Stomach (tissue), 9 donors: ENCODE data around the gene CIB4. TPM values are rescaled to one million over a fixed set of nuclear protein-coding genes. Genes with fewer than 3 reads are reported as not detected.

Experiments
- DNase-seq, 2 donors: peaks; one replicate each; pipeline versions ENCODE4 v3.0.0 to v3.0.0-alpha.2; 2013 to 2019
- H3K27ac ChIP-seq, 5 donors: fragments of 200-600 bp in 4 of 5; sonication (generic) in 4 of 5; one replicate each; pipeline ENCODE4 v1.5.1; 2013 to 2019; ENCODE audit warnings: mild to moderate bottlenecking in 1 of 5, moderate library complexity in 1 of 5
- H3K27me3 ChIP-seq, 3 donors: fragments of 200-600 bp; sonication (generic); one replicate each; pipeline ENCODE4 v1.5.1; 2017 to 2019; ENCODE audit warnings: mixed run types in 1 of 3
- H3K36me3 ChIP-seq, 4 donors: fragments of 200-600 bp; sonication (generic); 1 replicate in 3 of 4; 2 replicates in 1 of 4; pipeline ENCODE4 v1.5.1; 2016 to 2019
- H3K4me1 ChIP-seq, 4 donors: fragments of 200-600 bp; sonication (generic); one replicate each; pipeline ENCODE4 v1.5.1; 2016 to 2019
- H3K4me3 ChIP-seq, 4 donors: fragments of 200-600 bp; sonication (generic) in 3 of 4; one replicate each; pipeline ENCODE4 v1.5.1; 2016 to 2019; ENCODE audit warnings: mild to moderate bottlenecking in 1 of 4
- H3K9me3 ChIP-seq, 4 donors: fragments of 200-600 bp; sonication (generic); one replicate each; pipeline ENCODE4 v1.5.1; 2016 to 2019
- CTCF ChIP-seq, 7 experiments: fragments of 450-650 bp in 4 of 7; fragments of 200-600 bp in 3 of 7; sonication (generic) in 3 of 7; IDR thresholded peaks; one replicate each; pipeline ENCODE4 v1.5.1; 2016 to 2019; ENCODE audit warnings: antibody characterized with exemption in 7 of 7, control low read depth in 2 of 7, mild to moderate bottlenecking in 1 of 7
- EP300 ChIP-seq: sonication (generic); formaldehyde crosslinking; IDR thresholded peaks from one replicate; pipeline ENCODE4 v1.6.1; 2017; ENCODE audit warnings: antibody characterized with exemption
- POLR2A ChIP-seq, 4 donors: fragments of 450-650 bp; IDR thresholded peaks; one replicate each; pipeline ENCODE4 v1.6.1; 2016; ENCODE audit warnings: antibody characterized with exemption in 4 of 4, control low read depth in 2 of 4, mild to moderate bottlenecking in 1 of 4, moderate library complexity in 1 of 4
- POLR2AphosphoS5 ChIP-seq, 3 donors: sonication (generic); formaldehyde crosslinking; IDR thresholded peaks; one replicate each; pipeline ENCODE4 v1.6.1; 2016; ENCODE audit warnings: antibody characterized with exemption in 3 of 3
- WGBS, 5 donors: extraction: QIAGEN DNeasy Blood & Tissue Kit in 3 of 5; methylation state at CpG; one replicate each; pipeline versions ENCODE4 v1.1.5 to v1.1.7; 2013 to 2018; 5-methylcytosine and 5-hydroxymethylcytosine counted together
- intact Hi-C: fragments of 100-400 bp; cut with DNase I; formaldehyde crosslinking; loops from one replicate; pipeline ENCODE4 v1.15.1; 2023; ENCODE audit warnings: low total_unique reads
- polyA plus RNA-seq, 3 donors: library from polyadenylated mRNA; stranded (reverse); fragments of 200-250 nt; gene quantifications; one replicate each; pipeline ENCODE4 v1.2.3, GENCODE V29; 2013
- total RNA-seq, 5 donors: library from RNA; depleted of rRNA; stranded (reverse); fragments of >200 nt; gene quantifications; one replicate each; pipeline versions ENCODE4 v1.1.0 to v1.2.3, GENCODE V29; 2014 to 2016
- donor health status: healthy with polysubstance abuse.
- donor health status: Bipolar disorder and iron deficiency.
- donor health status: healthy.

Gene CIB4
- total and polyA plus RNA-seq, 8 donors = 1.8 TPM; not detected in 6

- H3K36me3 ChIP-seq = no peaks in the 10 kb centered on the region
- WGBS, 5 donors = 48 to 62% (median 58%) methylated on average over 2 of the region's 2 CpGs
- DNase-seq = no peak
These were observed 44.0 kb downstream of the CIB4 start for GRCh38 chr2:26597197-26597596.

GRCh38 chr2:26595146-26595545 lies 46.0 kb downstream of the CIB4 start:
- H3K27me3 ChIP-seq = peaks cover 0 to 70% (median 23%) of the 10 kb centered on the region in 3 donors
- H3K9me3 ChIP-seq = no peaks in the 10 kb centered on the region
- intact Hi-C loops = no loop called here
- no peak overlapping the region for H3K27ac ChIP-seq
- TF ChIP-seq CTCF (IDR thresholded peaks at IDR 0.05) (no peak), EP300 (no peak), POLR2A (IDR thresholded peaks at IDR 0.05) (no peak), POLR2AphosphoS5 (IDR thresholded peaks at IDR 0.05) (no peak)
- no peaks in the 10 kb centered on the region for H3K36me3 ChIP-seq
- WGBS, 5 donors = 74 to 84% (median 82%) methylated on average over 7 of the region's 7 CpGs
- no peaks in the 10 kb centered on the region for H3K4me1 ChIP-seq
- no peak overlapping the region for H3K4me3 ChIP-seq
- DNase-seq = no peak

More at GRCh38 chr2:26597197-26597596, 44.0 kb downstream of the CIB4 start:
- no peak for TF ChIP-seq POLR2AphosphoS5 (IDR thresholded peaks at IDR 0.05)
- no peak for TF ChIP-seq CTCF (IDR thresholded peaks at IDR 0.05)
- no peak for TF ChIP-seq EP300
- TF ChIP-seq POLR2A (IDR thresholded peaks at IDR 0.05) = no peak
- H3K27ac ChIP-seq = no peak overlapping the region
- no peak overlapping the region for H3K4me3 ChIP-seq
- H3K27me3 ChIP-seq = peaks cover 0 to 67% (median 18%) of the 10 kb centered on the region in 3 donors
- intact Hi-C loops = no loop called here
- H3K9me3 ChIP-seq = no peaks in the 10 kb centered on the region
- no peaks in the 10 kb centered on the region for H3K4me1 ChIP-seq

GRCh38 chr2:26591619-26592505 lies 49.3 kb downstream of the CIB4 start:
- Histone ChIP-seq H3K27me3 (peaks cover 0 to 75% (median 27%) of the 10 kb centered on the region in 3 donors), H3K4me3 (no peak overlapping the region), H3K4me1 (no peaks in the 10 kb centered on the region), H3K27ac (no peak overlapping the region), H3K36me3 (no peaks in the 10 kb centered on the region), H3K9me3 (no peaks in the 10 kb centered on the region)
- intact Hi-C loops = no loop called here
- TF ChIP-seq POLR2A (IDR thresholded peaks at IDR 0.05) (no peak), POLR2AphosphoS5 (IDR thresholded peaks at IDR 0.05) (no peak), EP300 (no peak), CTCF (IDR thresholded peaks at IDR 0.05) (no peak)
- WGBS, 5 donors = 62 to 77% (median 71%) methylated on average over 10 to 12 of the region's 12 CpGs
- DNase-seq = no peak

GRCh38 chr2:26590980-26591618 lies 50.1 kb downstream of the CIB4 start:
- no peak for DNase-seq
- no peaks in the 10 kb centered on the region for H3K36me3 ChIP-seq
- 59 to 73% (median 64%) methylated on average over 11 of the region's 11 CpGs for WGBS, 5 donors

More at GRCh38 chr2:26590980-26591618, 50.1 kb downstream of the CIB4 start:
- intact Hi-C loops = no loop called here
- no peak overlapping the region for H3K27ac ChIP-seq
- H3K4me1 ChIP-seq = no peaks in the 10 kb centered on the region
- no peak overlapping the region for H3K4me3 ChIP-seq
- no peaks in the 10 kb centered on the region for H3K9me3 ChIP-seq
- H3K27me3 ChIP-seq = peaks cover 0 to 75% (median 26%) of the 10 kb centered on the region in 3 donors
- TF ChIP-seq CTCF (IDR thresholded peaks at IDR 0.05) = no peak
- no peak for TF ChIP-seq EP300
- TF ChIP-seq POLR2AphosphoS5 (IDR thresholded peaks at IDR 0.05) = no peak
- TF ChIP-seq POLR2A (IDR thresholded peaks at IDR 0.05) = no peak
